Activated CD8-positive, alpha-beta T cell treated with anti-CD3 and anti-CD28 coated beads, Interleukin-2, amount 10 ng/mL, durations not matched to agents 7 days and 5 days (primary cell): ENCODE results near the gene SMC1B. TPM values are rescaled to one million over a fixed set of nuclear protein-coding genes. Genes with fewer than 3 reads are reported as not detected.
"Not testable (repeated sequence)": the region's sequence is repeated elsewhere in the genome, so short reads cannot be mapped to it uniquely, and the experiment has no call there.

ENCODE experiments used
- ATAC-seq: fragments of 150-1000 bp; cut with Tn5 transposase; one replicate; pipeline ENCODE4 v1.10.0; 2021; ENCODE audit warnings: moderate library complexity
- CTCF ChIA-PET: fragments of 350-600 bp; sonication (Branson Sonifier 250); formaldehyde crosslinking; loops from one replicate; lab custom pipeline; 2021; ENCODE audit warnings: antibody characterized with exemption; lab: Charles Lee
- POLR2A ChIA-PET: fragments of 350-600 bp; sonication (Branson Sonifier 250); formaldehyde crosslinking; loops from one replicate; lab custom pipeline; 2021; ENCODE audit warnings: antibody characterized with exemption; lab: Charles Lee
- DNase-seq: peaks from one replicate; pipeline ENCODE4 v3.0.0-alpha.2; 2020
- H3K27ac Mint-ChIP-seq: one replicate; pipeline ENCODE4 v1.8.0; 2021; ENCODE audit warnings: mild to moderate bottlenecking, mixed read lengths
- H3K27me3 Mint-ChIP-seq: one replicate; pipeline ENCODE4 v1.8.0; 2021; ENCODE audit warnings: low read depth, mixed read lengths
- H3K36me3 Mint-ChIP-seq: one replicate; pipeline ENCODE4 v1.8.0; 2021; ENCODE audit warnings: low read depth, mixed read lengths
- H3K4me1 Mint-ChIP-seq: one replicate; pipeline ENCODE4 v1.8.0; 2021; ENCODE audit warnings: low read depth, mixed read lengths
- H3K4me3 Mint-ChIP-seq: one replicate; pipeline ENCODE4 v1.8.0; 2021; ENCODE audit warnings: mild to moderate bottlenecking, mixed read lengths
- H3K9me3 Mint-ChIP-seq: one replicate; pipeline ENCODE4 v1.8.0; 2022; ENCODE audit warnings: mixed read lengths; ENCODE audit not compliant: insufficient read depth
- total RNA-seq, 2 experiments: library from RNA; stranded (reverse); gene quantifications; one replicate each; pipeline ENCODE4 v1.2.3, GENCODE V29; 2021

SMC1B gene
- total RNA-seq, 2 experiments from 2014 or later = 1.6 to 2.1 TPM

GRCh38 chr22:45451972-45452371, 38.6 kb upstream of the SMC1B start:
- ATAC-seq (no peak), DNase-seq (no peak)
- H3K9me3 Mint-ChIP-seq = no peaks in the 10 kb centered on the region
- H3K4me1 Mint-ChIP-seq = no peaks in the 10 kb centered on the region
- no peaks in the 10 kb centered on the region for H3K36me3 Mint-ChIP-seq
- POLR2A ChIA-PET = no interaction called here
- H3K27me3 Mint-ChIP-seq = no peaks in the 10 kb centered on the region
- no peak overlapping the region for H3K27ac Mint-ChIP-seq
- CTCF ChIA-PET = no interaction called here
- no peak overlapping the region for H3K4me3 Mint-ChIP-seq

- ATAC-seq (no peak), DNase-seq (no peak)
- no peak overlapping the region for H3K27ac Mint-ChIP-seq
- H3K36me3 Mint-ChIP-seq = no peaks in the 10 kb centered on the region
- no peaks in the 10 kb centered on the region for H3K9me3 Mint-ChIP-seq
- H3K4me1 Mint-ChIP-seq = no peaks in the 10 kb centered on the region
- ChIA-PET POLR2A (no interaction called here), CTCF (no interaction called here)
- no peak overlapping the region for H3K4me3 Mint-ChIP-seq
- no peaks in the 10 kb centered on the region for H3K27me3 Mint-ChIP-seq
Measured at GRCh38 chr22:45450921-45451651, 37.7 kb upstream of the SMC1B start.

- no peaks in the 10 kb centered on the region for H3K36me3 Mint-ChIP-seq
Measured at GRCh38 chr22:45450101-45450785, 36.8 kb upstream of the SMC1B start.

DNA sequence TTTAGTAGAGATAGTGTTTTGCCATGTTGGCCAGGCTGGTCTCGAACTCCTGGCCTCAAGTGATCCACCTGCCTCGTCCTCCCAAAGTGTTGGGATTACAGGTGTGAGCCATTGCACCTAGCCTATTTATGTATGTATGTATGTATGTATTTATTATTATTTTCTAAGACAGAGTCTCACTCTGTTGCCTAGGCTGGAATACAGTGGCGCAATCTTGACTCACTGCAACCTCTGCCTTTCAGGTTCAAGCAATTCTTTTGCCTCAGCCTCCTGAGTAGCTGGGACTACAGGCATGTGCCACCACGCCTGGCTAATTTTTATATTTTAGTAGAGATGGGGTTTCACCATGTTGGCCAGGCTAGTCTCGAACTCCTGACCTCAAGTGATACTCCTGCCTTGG, 36.0 kb upstream of the SMC1B start:
- H3K4me1 Mint-ChIP-seq, DNase-seq, H3K27me3 Mint-ChIP-seq, POLR2A ChIA-PET, H3K4me3 Mint-ChIP-seq, CTCF ChIA-PET, H3K27ac Mint-ChIP-seq, ATAC-seq, H3K36me3 Mint-ChIP-seq, H3K9me3 Mint-ChIP-seq: not testable (repeated sequence)

More at GRCh38 chr22:45450101-45450785, 36.8 kb upstream of the SMC1B start:
- H3K4me1 Mint-ChIP-seq = no peaks in the 10 kb centered on the region
- no peaks in the 10 kb centered on the region for H3K27me3 Mint-ChIP-seq
- no peak overlapping the region for H3K4me3 Mint-ChIP-seq
- ATAC-seq = no peak
- CTCF ChIA-PET = no interaction called here
- no peak overlapping the region for H3K27ac Mint-ChIP-seq
- POLR2A ChIA-PET = no interaction called here
- no peaks in the 10 kb centered on the region for H3K9me3 Mint-ChIP-seq
- DNase-seq = no peak

- POLR2A ChIA-PET = no interaction called here
- no peaks in the 10 kb centered on the region for H3K9me3 Mint-ChIP-seq
Measured at GRCh38 chr22:45448431-45448830, 35.0 kb upstream of the SMC1B start.

DNA sequence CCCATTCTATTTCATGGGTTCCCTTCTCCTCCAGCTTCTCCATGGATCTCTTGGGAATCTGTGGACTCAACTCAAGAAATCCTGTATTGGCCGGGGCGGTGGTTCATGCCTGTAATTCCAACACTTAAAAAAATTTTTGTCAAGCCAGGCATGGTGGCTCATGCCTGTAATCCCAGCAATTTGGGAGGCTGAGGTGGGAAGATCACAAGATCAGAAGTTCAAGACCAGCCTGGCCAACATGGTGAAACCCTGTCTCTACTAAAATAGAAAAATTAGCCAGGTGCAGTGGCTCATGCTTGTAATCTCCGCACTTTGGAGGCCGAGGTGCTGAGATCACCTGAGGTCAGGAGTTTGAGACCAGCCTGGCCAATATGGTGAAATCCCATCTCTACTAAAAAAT, 34.2 kb upstream of the SMC1B start:
- CTCF ChIA-PET, H3K4me3 Mint-ChIP-seq, H3K4me1 Mint-ChIP-seq, H3K27me3 Mint-ChIP-seq, DNase-seq, H3K27ac Mint-ChIP-seq, POLR2A ChIA-PET, H3K9me3 Mint-ChIP-seq, ATAC-seq, H3K36me3 Mint-ChIP-seq: not testable (repeated sequence)

More at GRCh38 chr22:45448431-45448830, 35.0 kb upstream of the SMC1B start:
- Mint-ChIP-seq H3K27me3 (no peaks in the 10 kb centered on the region), H3K4me3 (no peak overlapping the region), H3K27ac (no peak overlapping the region), H3K4me1 (no peaks in the 10 kb centered on the region), H3K36me3 (no peaks in the 10 kb centered on the region)
- ATAC-seq (no peak), DNase-seq (no peak)
- CTCF ChIA-PET = no interaction called here

DNA sequence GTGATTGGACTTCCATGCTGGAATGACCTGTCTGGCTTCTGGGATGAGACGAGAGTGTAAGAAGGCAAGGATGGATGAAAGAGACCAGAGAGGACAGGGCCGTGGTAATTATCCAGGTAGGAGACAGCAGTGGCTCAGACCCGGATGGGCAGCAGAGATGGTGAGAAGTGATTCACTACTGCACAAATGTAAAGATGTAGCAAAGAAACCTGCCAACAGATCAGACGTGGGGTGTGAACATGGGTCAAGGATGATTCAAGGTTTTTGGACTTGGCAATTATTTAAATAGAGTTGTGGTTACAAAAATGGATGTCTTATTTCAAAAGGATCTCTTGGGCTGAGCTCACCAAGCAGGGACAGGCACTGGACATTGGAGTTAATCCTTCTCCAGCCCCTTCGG, 32.8 kb upstream of the SMC1B start:
- ATAC-seq (no peak), DNase-seq (no peak)
- peaks cover 1% of the 10 kb centered on the region for H3K4me1 Mint-ChIP-seq
- CTCF ChIA-PET = no interaction called here
- POLR2A ChIA-PET = no interaction called here
- no peak overlapping the region for H3K4me3 Mint-ChIP-seq
- no peak overlapping the region for H3K27ac Mint-ChIP-seq
- peaks cover 1% of the 10 kb centered on the region for H3K27me3 Mint-ChIP-seq
- H3K36me3 Mint-ChIP-seq = no peaks in the 10 kb centered on the region
- H3K9me3 Mint-ChIP-seq = no peaks in the 10 kb centered on the region

- CTCF ChIA-PET = no interaction called here
- Mint-ChIP-seq H3K4me1 (peaks cover 11% of the 10 kb centered on the region), H3K4me3 (no peak overlapping the region), H3K9me3 (no peaks in the 10 kb centered on the region), H3K27me3 (peaks cover 2% of the 10 kb centered on the region), H3K36me3 (no peaks in the 10 kb centered on the region), H3K27ac (no peak overlapping the region)
- POLR2A ChIA-PET = no interaction called here
- DNase-seq (no peak), ATAC-seq (no peak)
Measured at GRCh38 chr22:45445031-45445710, 31.8 kb upstream of the SMC1B start.

DNA sequence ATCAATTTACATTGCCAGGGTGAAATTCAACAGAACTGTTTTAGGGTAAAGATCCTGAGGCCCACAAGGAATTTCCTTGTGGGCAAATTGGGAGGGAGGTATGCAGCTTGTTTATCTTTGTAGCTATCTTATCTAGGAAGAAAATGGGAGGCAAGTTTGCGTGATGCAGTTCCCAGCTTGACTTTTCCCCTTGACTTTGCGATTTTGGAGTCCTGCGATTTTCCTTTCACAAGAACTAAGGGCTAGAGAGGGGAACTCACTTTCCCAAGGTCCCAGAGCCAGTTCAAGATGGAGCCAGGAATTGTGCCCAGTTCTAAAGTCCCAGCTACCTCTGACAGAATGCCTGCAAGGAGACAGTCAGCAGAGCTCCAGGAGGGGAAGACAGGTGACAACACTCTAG, 30.8 kb upstream of the SMC1B start:
- no peak for DNase-seq
- CTCF ChIA-PET = no interaction called here
- POLR2A ChIA-PET = no interaction called here
- Mint-ChIP-seq H3K36me3 (no peaks in the 10 kb centered on the region), H3K27me3 (peaks cover 2% of the 10 kb centered on the region), H3K9me3 (no peaks in the 10 kb centered on the region), H3K27ac (no peak overlapping the region), H3K4me3 (no peak overlapping the region), H3K4me1 (peaks cover 12% of the 10 kb centered on the region)
- ATAC-seq = no peak

DNA sequence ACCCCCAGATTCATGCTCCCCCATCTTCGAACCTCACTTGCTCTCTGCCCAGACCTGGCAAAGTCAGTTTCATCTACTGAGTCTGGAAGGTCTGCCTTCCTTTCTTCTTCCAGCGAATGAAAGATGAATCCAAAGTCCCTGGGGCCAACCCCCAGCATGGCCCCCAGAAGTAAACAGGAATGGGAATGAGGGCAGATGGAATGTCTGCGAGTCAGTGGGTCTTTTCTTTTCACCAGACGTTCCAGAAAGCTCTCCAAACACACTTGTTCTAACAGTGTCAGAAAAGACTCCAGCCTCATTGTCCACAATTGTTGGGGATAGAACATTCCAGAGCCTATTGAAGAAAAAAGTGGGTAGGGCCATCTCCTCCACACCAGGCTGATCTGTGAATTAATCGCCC, 28.7 kb upstream of the SMC1B start:
- ChIA-PET CTCF (interaction anchor here (0.7 to 1.1 kb wide), 2 partner anchors 23 to 223 kb away, joined by 3 read pairs; no protein-coding TSS in a partner anchor), POLR2A (no interaction called here)
- H3K36me3 Mint-ChIP-seq = no peaks in the 10 kb centered on the region
- H3K27me3 Mint-ChIP-seq = peaks cover 2% of the 10 kb centered on the region
- no peak for ATAC-seq
- DNase-seq = no peak
- no peak overlapping the region for H3K4me3 Mint-ChIP-seq
- peaks cover 12% of the 10 kb centered on the region for H3K4me1 Mint-ChIP-seq
- no peaks in the 10 kb centered on the region for H3K9me3 Mint-ChIP-seq
- H3K27ac Mint-ChIP-seq = no peak overlapping the region

DNA sequence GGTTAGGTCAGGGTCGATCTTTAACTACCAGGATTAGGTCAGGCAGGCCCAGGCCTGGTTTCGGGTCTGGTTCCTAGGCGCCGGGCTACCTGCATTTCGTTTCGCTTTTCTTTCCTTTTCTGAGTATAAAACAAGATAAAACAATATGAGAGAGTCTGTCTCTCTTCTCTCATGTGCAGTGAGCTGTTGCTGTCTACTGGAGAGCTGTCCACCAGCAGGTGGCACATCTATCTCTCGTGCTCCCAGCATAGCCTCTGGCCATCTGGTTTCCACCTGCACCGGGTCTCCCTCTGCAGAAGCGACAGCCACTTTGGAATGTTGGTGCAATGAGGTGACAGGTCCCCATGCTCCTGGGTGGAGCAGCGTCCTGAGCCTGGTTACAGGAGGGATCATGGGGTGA, 27.7 kb upstream of the SMC1B start:
- Mint-ChIP-seq H3K4me3 (peak overlapping the region; percentile 49), H3K27me3 (peaks cover 2% of the 10 kb centered on the region), H3K27ac (peak overlapping the region; percentile 43), H3K36me3 (no peaks in the 10 kb centered on the region), H3K9me3 (no peaks in the 10 kb centered on the region), H3K4me1 (peaks cover 12% of the 10 kb centered on the region)
- ChIA-PET CTCF (interaction anchor here (0.8 to 1.2 kb wide), 4 partner anchors 22 to 113 kb away, joined by 3 to 4 read pairs (median 3); no protein-coding TSS in a partner anchor), POLR2A (no interaction called here)
- peak; percentile 88 for ATAC-seq
- DNase-seq = peak; percentile 54

DNA sequence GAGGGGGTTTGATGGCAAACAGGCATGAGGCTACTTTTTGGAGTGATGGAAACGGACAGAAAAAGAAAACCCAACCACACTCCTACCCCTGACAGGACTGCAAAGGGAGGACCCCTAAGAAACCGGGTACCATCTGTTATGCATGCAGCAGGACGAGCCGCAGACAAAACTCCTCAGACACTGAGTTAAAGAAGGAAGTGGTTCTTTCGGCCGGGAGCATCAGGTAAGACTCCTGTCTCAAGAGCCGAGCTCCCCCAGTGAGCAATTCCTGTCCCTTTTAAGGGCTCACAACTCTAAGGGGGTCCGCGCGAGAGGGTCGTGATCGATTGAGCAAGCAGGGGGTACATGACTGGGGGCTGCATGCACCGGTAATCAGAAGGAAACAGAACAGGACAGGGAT, 27.3 kb upstream of the SMC1B start:
- Mint-ChIP-seq H3K27ac (peak overlapping the region; percentile 43), H3K4me1 (peaks cover 15% of the 10 kb centered on the region), H3K4me3 (peak overlapping the region; percentile 49)
- H3K9me3 Mint-ChIP-seq, ATAC-seq, POLR2A ChIA-PET, H3K27me3 Mint-ChIP-seq, DNase-seq, H3K36me3 Mint-ChIP-seq: not testable (repeated sequence)
- CTCF ChIA-PET = interaction anchor here (0.8 to 1.2 kb wide), 3 partner anchors 63 to 114 kb away, joined by 3 to 4 read pairs (median 3); no protein-coding TSS in a partner anchor
